NCI-H128 (cell line): ENCODE measurements around the gene PMVK.
A peak's percentile ranks its signal among the peaks of the same experiment; 100 is the strongest.
"Not testable (repeated sequence)": the region's sequence is repeated elsewhere in the genome, so short reads cannot be mapped to it uniquely, and the experiment has no call there.

Experiments
- DNase-seq: peaks from one replicate; lab custom pipeline; 2025; ENCODE audit not compliant: unreplicated experiment; lab: John Stamatoyannopoulos, UW

PMVK gene

GRCh38 chr1:154925335-154926170 lies 11.0 kb downstream of the PMVK start:
- no peak for DNase-seq

- DNase-seq, result no peak
Measured at GRCh38 chr1:154923695-154924094, 12.8 kb downstream of the PMVK start.

GRCh38 chr1:154913273-154913672 lies 23.2 kb downstream of the PMVK start:
- DNase-seq, result no peak

GRCh38 chr1:154912755-154913154 lies 23.8 kb downstream of the PMVK start:
- DNase-seq, result no peak

- DNase-seq, result no peak
Measured at GRCh38 chr1:154911691-154912550, 24.6 kb downstream of the PMVK start.

- no peak for DNase-seq
Measured at GRCh38 chr1:154910851-154911250, 25.7 kb downstream of the PMVK start.

- DNase-seq, result no peak
Measured at GRCh38 chr1:154908937-154909336, 27.6 kb downstream of the PMVK start.

- DNase-seq, result not testable (repeated sequence)
Measured at GRCh38 chr1:154908129-154908528, 28.4 kb downstream of the PMVK start.

- no peak for DNase-seq
Measured at GRCh38 chr1:154906621-154907081, 29.9 kb downstream of the PMVK start.

GRCh38 chr1:154902938-154903566 lies 33.5 kb downstream of the PMVK start:
- no peak for DNase-seq

GRCh38 chr1:154901591-154901990 lies 34.9 kb downstream of the PMVK start:
- no peak for DNase-seq

- DNase-seq, result no peak
Measured at GRCh38 chr1:154899041-154899440, 37.5 kb downstream of the PMVK start.

GRCh38 chr1:154896771-154897286 lies 39.7 kb downstream of the PMVK start:
- no peak for DNase-seq

- no peak for DNase-seq
Measured at GRCh38 chr1:154895798-154896197, 40.7 kb downstream of the PMVK start.

GRCh38 chr1:154891452-154891851 lies 45.1 kb downstream of the PMVK start:
- no peak for DNase-seq

- no peak for DNase-seq
Measured at GRCh38 chr1:154888757-154889156, 47.8 kb downstream of the PMVK start.

- DNase-seq, result no peak
Measured at GRCh38 chr1:154886281-154887015, 50.1 kb downstream of the PMVK start.

GRCh38 chr1:154884869-154885701 lies 51.4 kb downstream of the PMVK start:
- peak; percentile 45 for DNase-seq
